Activated naive CD4-positive, alpha-beta T cell treated with anti-CD3 and anti-CD28 coated beads for 36 hours (primary cell): ENCODE measurements around the gene SNF8. TPM values are rescaled to one million over a fixed set of nuclear protein-coding genes. Genes with fewer than 3 reads are reported as not detected.

ENCODE experiments used
- total RNA-seq, 2 experiments: library from RNA; stranded (reverse); gene quantifications; one replicate each; pipeline ENCODE4 v1.2.3, GENCODE V29; 2021

Gene SNF8
- total RNA-seq, 2 experiments from 2014 or later: 90.3 to 96.3 TPM

Other genes with a start within 250 kb of the SNF8 start
- not detected for gene PRAC1, start 222.3 kb downstream of the SNF8 start, total RNA-seq
- gene PRAC2, start 221.7 kb downstream of the SNF8 start, total RNA-seq: not detected
- gene HOXB13, start 216.1 kb downstream of the SNF8 start, total RNA-seq: not detected
- not detected for gene TTLL6, start 127.6 kb downstream of the SNF8 start, total RNA-seq
- gene CALCOCO2, start 113.8 kb downstream of the SNF8 start, total RNA-seq: 10 to 100 TPM; 78.2 to 80.3 TPM
- 100 to 1,000 TPM; 144 to 149 TPM for gene ATP5MC1, start 52.1 kb downstream of the SNF8 start, total RNA-seq
- gene UBE2Z, start 36.4 kb downstream of the SNF8 start, total RNA-seq: 10 to 100 TPM; 76.1 to 76.9 TPM
- not detected for gene GIP, start 23.8 kb upstream of the SNF8 start, total RNA-seq
- gene IGF2BP1, start 52.5 kb upstream of the SNF8 start, total RNA-seq: under 1 TPM; 0.57 to 0.60 TPM
- gene B4GALNT2, start 187.9 kb upstream of the SNF8 start, total RNA-seq: under 1 TPM in 1 of 2 experiments, not detected in 1; 0.02 TPM